CD4-positive, alpha-beta T cell treated with Interferon alpha-2 for 1 hour (primary cell): ENCODE data around the gene CCNO.

ENCODE experiments used
- DNase-seq, 2 donors: peaks; one replicate each; pipeline ENCODE4 v3.0.0-alpha.2; 2020 to 2022

Gene CCNO

GRCh38 chr5:55222985-55223811, 10.2 kb downstream of the CCNO start:
- no peak for DNase-seq

GRCh38 chr5:55222092-55222984, 11.1 kb downstream of the CCNO start:
- DNase-seq, result no peak

- DNase-seq, result no peak
Observed at GRCh38 chr5:55220433-55221185, 12.8 kb downstream of the CCNO start.

- no peak for DNase-seq
Observed at GRCh38 chr5:55219770-55220169, 13.6 kb downstream of the CCNO start.

- no peak for DNase-seq
Observed at GRCh38 chr5:55218967-55219366, 14.4 kb downstream of the CCNO start.

- no peak for DNase-seq
Observed at GRCh38 chr5:55211184-55211874, 22.1 kb downstream of the CCNO start.

GRCh38 chr5:55205001-55205400, 28.4 kb downstream of the CCNO start:
- no peak for DNase-seq

- DNase-seq, result no peak
Observed at GRCh38 chr5:55191165-55191564, 42.2 kb downstream of the CCNO start.

- no peak for DNase-seq
Observed at GRCh38 chr5:55188656-55189540, 44.5 kb downstream of the CCNO start.

GRCh38 chr5:55187370-55187769, 46.0 kb downstream of the CCNO start:
- DNase-seq, result no peak
